GM18870 (cell line): ENCODE measurements around the gene PADI3.
"Not testable (repeated sequence)": the region's sequence is repeated elsewhere in the genome, so short reads cannot be mapped to it uniquely, and the experiment has no call there.

Source experiments
- ATAC-seq: cut with Tn5 transposase; IDR thresholded peaks from one replicate; pipeline ENCODE4 v1.9.1; 2021; ENCODE audit warnings: moderate library complexity; ENCODE audit not compliant: unreplicated experiment

Gene PADI3

DNA sequence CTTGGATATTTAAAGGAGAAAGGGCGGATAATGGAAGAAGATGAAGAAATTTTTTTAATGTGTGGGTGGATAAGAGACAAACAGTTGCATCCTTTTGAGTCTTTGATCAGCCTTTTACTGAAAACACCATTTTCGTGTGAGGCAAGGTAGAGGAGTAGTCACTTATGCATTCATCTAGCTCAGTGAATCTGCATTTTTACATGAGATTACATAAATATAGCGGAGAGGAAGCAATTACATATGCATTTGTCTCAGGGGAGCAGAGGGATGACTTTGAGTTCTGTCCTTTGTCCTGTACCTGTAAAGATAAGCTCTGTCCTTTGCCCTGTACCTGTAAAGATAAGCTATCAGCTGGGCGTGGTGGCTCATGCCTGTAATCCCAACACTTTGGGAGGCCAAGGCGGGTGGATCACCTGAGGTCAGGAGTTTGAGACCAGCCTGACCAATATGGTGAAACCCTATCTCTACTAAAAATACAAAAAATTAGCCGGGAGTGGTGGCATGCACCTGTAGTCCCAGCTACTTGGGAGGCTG, 73.0 kb downstream of the PADI3 start:
- ATAC-seq = not testable (repeated sequence)

DNA sequence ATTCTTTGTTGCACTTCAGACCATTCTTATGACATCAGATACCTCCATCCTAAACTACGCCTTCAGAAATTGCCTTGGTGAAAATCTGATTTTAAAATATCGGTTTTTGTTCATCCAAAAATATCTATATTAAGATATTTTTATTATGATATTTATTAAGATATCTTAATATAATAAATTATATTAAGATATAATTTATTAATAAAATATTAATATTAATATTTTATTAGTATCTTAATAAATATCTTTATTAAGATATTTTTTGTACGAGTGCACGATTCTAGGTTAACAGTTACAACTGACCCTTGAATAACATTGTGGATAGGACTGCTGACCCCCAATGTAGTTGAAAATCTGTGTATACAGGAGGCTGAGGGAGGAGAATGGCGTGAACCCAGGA, 80.0 kb downstream of the PADI3 start:
- ATAC-seq = no peak

DNA sequence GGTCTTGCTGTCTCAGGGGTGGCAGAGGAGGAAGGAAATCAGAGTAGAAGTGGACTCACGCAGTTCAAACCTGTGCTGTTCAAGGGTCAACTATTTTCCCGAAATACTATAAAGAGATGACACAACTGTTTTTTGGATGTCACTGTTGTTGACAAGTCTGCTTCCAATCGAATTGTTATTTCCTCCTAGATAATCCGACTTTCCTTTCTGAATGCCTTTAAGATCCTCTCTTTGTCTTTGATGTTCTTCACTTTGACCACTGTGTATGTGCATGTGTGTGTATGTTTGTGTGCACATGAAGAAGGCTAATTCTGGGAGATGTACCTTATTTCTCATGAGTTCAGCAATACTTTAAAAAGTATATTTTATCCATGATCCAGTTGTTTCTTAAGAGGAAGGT, 80.7 kb downstream of the PADI3 start:
- no peak for ATAC-seq

DNA sequence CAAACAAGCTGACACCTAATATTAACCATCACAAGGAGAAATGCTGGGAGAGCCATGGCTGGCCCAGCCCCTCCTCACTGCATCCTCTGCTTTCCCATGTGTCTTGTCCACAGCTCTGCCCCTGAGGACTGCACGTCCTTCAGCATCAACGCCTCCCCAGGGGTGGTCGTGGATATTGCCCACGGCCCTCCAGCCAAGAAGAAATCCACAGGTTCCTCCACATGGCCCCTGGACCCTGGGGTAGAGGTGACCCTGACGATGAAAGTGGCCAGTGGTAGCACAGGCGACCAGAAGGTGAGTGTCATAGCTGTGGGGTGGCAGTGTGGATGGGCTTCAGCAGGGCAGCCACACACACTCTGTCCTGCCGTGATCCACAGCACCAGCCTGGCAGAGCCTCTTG, 82.0 kb downstream of the PADI3 start:
- ATAC-seq = no peak

DNA sequence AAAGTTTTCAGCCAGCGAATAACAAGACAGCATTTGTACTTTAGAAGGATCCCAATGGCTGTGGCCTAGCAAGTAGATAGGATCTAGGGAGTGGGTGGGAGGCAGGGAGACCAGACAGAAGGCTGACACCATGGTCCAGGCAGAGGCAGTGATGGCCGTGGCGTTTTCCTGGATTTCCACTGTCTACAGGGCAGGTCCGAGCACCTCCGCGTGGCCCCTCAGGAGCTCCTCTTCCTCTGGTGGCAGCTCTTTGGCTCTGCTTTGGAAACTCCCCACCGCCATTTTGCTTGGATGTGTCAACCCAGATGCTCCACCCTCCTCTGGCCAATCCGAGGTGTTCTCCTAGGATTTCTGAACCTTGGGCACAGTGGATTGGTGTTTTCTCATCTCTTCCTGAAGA, 84.2 kb downstream of the PADI3 start:
- no peak for ATAC-seq
